Breast epithelium (tissue), 3 donors: ENCODE results near the gene RALGDS.
"Not testable (repeated sequence)": the region's sequence is repeated elsewhere in the genome, so short reads cannot be mapped to it uniquely, and the experiment has no call there.

Source experiments
- CTCF ChIP-seq, 3 donors: fragments of 450-650 bp; IDR thresholded peaks; one replicate each; pipeline ENCODE4 v1.5.1; 2016 to 2017; ENCODE audit warnings: antibody characterized with exemption in 3 of 3, mild to moderate bottlenecking in 3 of 3, moderate library complexity in 3 of 3
- POLR2A ChIP-seq: fragments of 450-650 bp; IDR thresholded peaks from one replicate; pipeline ENCODE4 v1.6.1; 2016; ENCODE audit warnings: antibody characterized with exemption, mild to moderate bottlenecking, moderate library complexity

- not testable (repeated sequence) for TF ChIP-seq POLR2A; CTCF (IDR thresholded peaks at IDR 0.05)
Measured at GRCh38 chr9:133086212-133086860, 34.7 kb downstream of the RALGDS start.
